ENCODE results near the gene TMEM238. TPM values are rescaled to one million over a fixed set of nuclear protein-coding genes. Genes with fewer than 3 reads are reported as not detected.
A peak's percentile ranks its signal among the peaks of the same experiment; 100 is the strongest.
"Not testable (repeated sequence)": the region's sequence is repeated elsewhere in the genome, so short reads cannot be mapped to it uniquely, and the experiment has no call there.

TMEM238 gene
- total RNA-seq, 1 donor from 2014 or later, result not detected

GRCh38 chr19:55419103-55419502 lies 35.0 kb upstream of the TMEM238 start:
- Histone ChIP-seq H3K4me3 (ENCODE audit: low read length in 3 of 3) (no peak overlapping the region), H3K9ac (ENCODE audit: low read depth in 1 of 3, low read length in 3 of 3) (no peak overlapping the region), H3K27me3 (ENCODE audit: control insufficient read depth in 3 of 3, insufficient read depth in 3 of 3, low read length in 3 of 3) (peaks cover 7 to 17% (median 16%) of the 10 kb centered on the region in 3 donors), H3K4me1 (ENCODE audit: control insufficient read depth in 3 of 3, insufficient read depth in 3 of 3, low read length in 3 of 3) (no peaks in the 10 kb centered on the region), H3K9me3 (ENCODE audit: control insufficient read depth in 3 of 3, low read length in 3 of 3) (no peaks in the 10 kb centered on the region), H3K36me3 (ENCODE audit: control insufficient read depth in 3 of 3, insufficient read depth in 3 of 3, low read length in 3 of 3) (no peaks in the 10 kb centered on the region), H3K27ac (ENCODE audit: low read depth, low read length) (no peak overlapping the region)

- H3K36me3 ChIP-seq (ENCODE audit: control insufficient read depth in 3 of 3, insufficient read depth in 3 of 3, low read length in 3 of 3), result no peaks in the 10 kb centered on the region
- no peaks in the 10 kb centered on the region for H3K9me3 ChIP-seq (ENCODE audit: control insufficient read depth in 3 of 3, low read length in 3 of 3)
- no peak overlapping the region for H3K4me3 ChIP-seq (ENCODE audit: low read length in 3 of 3)
- H3K4me1 ChIP-seq (ENCODE audit: control insufficient read depth in 3 of 3, insufficient read depth in 3 of 3, low read length in 3 of 3), result no peaks in the 10 kb centered on the region
- H3K9ac ChIP-seq (ENCODE audit: low read depth in 1 of 3, low read length in 3 of 3), result no peak overlapping the region
- no peak overlapping the region for H3K27ac ChIP-seq (ENCODE audit: low read depth, low read length)
- peaks cover 7 to 16% (median 10%) of the 10 kb centered on the region in 3 donors for H3K27me3 ChIP-seq (ENCODE audit: control insufficient read depth in 3 of 3, insufficient read depth in 3 of 3, low read length in 3 of 3)
Observed at GRCh38 chr19:55418185-55418584, 34.1 kb upstream of the TMEM238 start.

GRCh38 chr19:55410168-55410567 lies 26.1 kb upstream of the TMEM238 start:
- no peak overlapping the region for H3K4me3 ChIP-seq (ENCODE audit: low read length in 3 of 3)
- peaks cover 0 to 5% (median 0%) of the 10 kb centered on the region in 3 donors for H3K27me3 ChIP-seq (ENCODE audit: control insufficient read depth in 3 of 3, insufficient read depth in 3 of 3, low read length in 3 of 3)
- H3K27ac ChIP-seq (ENCODE audit: low read depth, low read length), result no peak overlapping the region
- H3K9me3 ChIP-seq (ENCODE audit: control insufficient read depth in 3 of 3, low read length in 3 of 3), result no peaks in the 10 kb centered on the region
- no peak overlapping the region for H3K9ac ChIP-seq (ENCODE audit: low read depth in 1 of 3, low read length in 3 of 3)
- peaks cover 11 to 15% (median 15%) of the 10 kb centered on the region in 3 donors for H3K4me1 ChIP-seq (ENCODE audit: control insufficient read depth in 3 of 3, insufficient read depth in 3 of 3, low read length in 3 of 3)
- peaks cover 0 to 4% (median 2%) of the 10 kb centered on the region in 3 donors for H3K36me3 ChIP-seq (ENCODE audit: control insufficient read depth in 3 of 3, insufficient read depth in 3 of 3, low read length in 3 of 3)

- peaks cover 11 to 15% (median 15%) of the 10 kb centered on the region in 3 donors for H3K4me1 ChIP-seq (ENCODE audit: control insufficient read depth in 3 of 3, insufficient read depth in 3 of 3, low read length in 3 of 3)
- not testable (repeated sequence) for H3K9me3 ChIP-seq (ENCODE audit: control insufficient read depth in 3 of 3, low read length in 3 of 3); H3K9ac ChIP-seq (ENCODE audit: low read depth in 1 of 3, low read length in 3 of 3); H3K27me3 ChIP-seq (ENCODE audit: control insufficient read depth in 3 of 3, insufficient read depth in 3 of 3, low read length in 3 of 3); H3K27ac ChIP-seq (ENCODE audit: low read depth, low read length); H3K36me3 ChIP-seq (ENCODE audit: control insufficient read depth in 3 of 3, insufficient read depth in 3 of 3, low read length in 3 of 3)
- peak overlapping the region in 1 of 3 donors; percentile 75 for H3K4me3 ChIP-seq (ENCODE audit: low read length in 3 of 3)
Observed at GRCh38 chr19:55409179-55409578, 25.1 kb upstream of the TMEM238 start.

GRCh38 chr19:55408533-55408872 lies 24.4 kb upstream of the TMEM238 start:
- Histone ChIP-seq H3K4me1 (ENCODE audit: control insufficient read depth in 3 of 3, insufficient read depth in 3 of 3, low read length in 3 of 3) (peaks cover 11 to 15% (median 15%) of the 10 kb centered on the region in 3 donors), H3K27me3 (ENCODE audit: control insufficient read depth in 3 of 3, insufficient read depth in 3 of 3, low read length in 3 of 3) (peaks cover 0 to 5% (median 0%) of the 10 kb centered on the region in 3 donors), H3K9ac (ENCODE audit: low read depth in 1 of 3, low read length in 3 of 3) (peak overlapping the region; percentile 64 to 70 (median 66)), H3K4me3 (ENCODE audit: low read length in 3 of 3) (peak overlapping the region; percentile 75 to 85 (median 79)), H3K27ac (ENCODE audit: low read depth, low read length) (peak overlapping the region; percentile 93), H3K9me3 (ENCODE audit: control insufficient read depth in 3 of 3, low read length in 3 of 3) (no peaks in the 10 kb centered on the region), H3K36me3 (ENCODE audit: control insufficient read depth in 3 of 3, insufficient read depth in 3 of 3, low read length in 3 of 3) (peaks cover 0 to 7% (median 5%) of the 10 kb centered on the region in 3 donors)

- peak overlapping the region; percentile 66 to 82 (median 70) for H3K9ac ChIP-seq (ENCODE audit: low read depth in 1 of 3, low read length in 3 of 3)
Observed at GRCh38 chr19:55407800-55408532, 23.9 kb upstream of the TMEM238 start.

GRCh38 chr19:55407550-55407799 lies 23.4 kb upstream of the TMEM238 start, which contains the start of gene UBE2S:
Gene UBE2S (minus strand): TSS chr19:55407788. CDS start chr19:55407589, 199 bp downstream.
- peak within 1 kb of the TSS; percentile 70 to 82 (median 75) for H3K9ac ChIP-seq (ENCODE audit: low read depth in 1 of 3, low read length in 3 of 3)
- not testable (repeated sequence) for H3K27me3 ChIP-seq (ENCODE audit: control insufficient read depth in 3 of 3, insufficient read depth in 3 of 3, low read length in 3 of 3); H3K9me3 ChIP-seq (ENCODE audit: control insufficient read depth in 3 of 3, low read length in 3 of 3)
- peaks cover 11 to 15% (median 15%) of the 10 kb centered on the region in 3 donors for H3K4me1 ChIP-seq (ENCODE audit: control insufficient read depth in 3 of 3, insufficient read depth in 3 of 3, low read length in 3 of 3)
- H3K36me3 ChIP-seq (ENCODE audit: control insufficient read depth in 3 of 3, insufficient read depth in 3 of 3, low read length in 3 of 3), result peaks cover 4 to 12% (median 5%) of the 10 kb centered on the region in 3 donors
- peak within 1 kb of the TSS; percentile 75 to 85 (median 79) for H3K4me3 ChIP-seq (ENCODE audit: low read length in 3 of 3)
- H3K27ac ChIP-seq (ENCODE audit: low read depth, low read length), result peak within 1 kb of the TSS; percentile 93

More at GRCh38 chr19:55407800-55408532, 23.9 kb upstream of the TMEM238 start:
- H3K27me3 ChIP-seq (ENCODE audit: control insufficient read depth in 3 of 3, insufficient read depth in 3 of 3, low read length in 3 of 3), result peaks cover 0 to 5% (median 0%) of the 10 kb centered on the region in 3 donors
- H3K27ac ChIP-seq (ENCODE audit: low read depth, low read length), result peak overlapping the region; percentile 93
- peak overlapping the region; percentile 75 to 85 (median 79) for H3K4me3 ChIP-seq (ENCODE audit: low read length in 3 of 3)
- no peaks in the 10 kb centered on the region for H3K9me3 ChIP-seq (ENCODE audit: control insufficient read depth in 3 of 3, low read length in 3 of 3)
- H3K36me3 ChIP-seq (ENCODE audit: control insufficient read depth in 3 of 3, insufficient read depth in 3 of 3, low read length in 3 of 3), result peaks cover under 1 to 9% (median 5%) of the 10 kb centered on the region in 3 donors
- H3K4me1 ChIP-seq (ENCODE audit: control insufficient read depth in 3 of 3, insufficient read depth in 3 of 3, low read length in 3 of 3), result peaks cover 11 to 15% (median 15%) of the 10 kb centered on the region in 3 donors

GRCh38 chr19:55406826-55407549 lies 22.9 kb upstream of the TMEM238 start:
- peak overlapping the region; percentile 70 to 82 (median 75) for H3K9ac ChIP-seq (ENCODE audit: low read depth in 1 of 3, low read length in 3 of 3)
- peak overlapping the region; percentile 60 to 79 (median 75) for H3K4me3 ChIP-seq (ENCODE audit: low read length in 3 of 3)
- H3K9me3 ChIP-seq (ENCODE audit: control insufficient read depth in 3 of 3, low read length in 3 of 3), result no peaks in the 10 kb centered on the region
- peak overlapping the region; percentile 93 for H3K27ac ChIP-seq (ENCODE audit: low read depth, low read length)
- peaks cover 5 to 17% (median 8%) of the 10 kb centered on the region in 3 donors for H3K36me3 ChIP-seq (ENCODE audit: control insufficient read depth in 3 of 3, insufficient read depth in 3 of 3, low read length in 3 of 3)
- H3K4me1 ChIP-seq (ENCODE audit: control insufficient read depth in 3 of 3, insufficient read depth in 3 of 3, low read length in 3 of 3), result peaks cover 11 to 15% (median 15%) of the 10 kb centered on the region in 3 donors
- peaks cover 0 to 5% (median 0%) of the 10 kb centered on the region in 3 donors for H3K27me3 ChIP-seq (ENCODE audit: control insufficient read depth in 3 of 3, insufficient read depth in 3 of 3, low read length in 3 of 3)

- peaks cover 5 to 17% (median 8%) of the 10 kb centered on the region in 3 donors for H3K36me3 ChIP-seq (ENCODE audit: control insufficient read depth in 3 of 3, insufficient read depth in 3 of 3, low read length in 3 of 3)
- H3K4me3 ChIP-seq (ENCODE audit: low read length in 3 of 3), result peak overlapping the region; percentile 60 to 79 (median 75)
- no peak overlapping the region for H3K27ac ChIP-seq (ENCODE audit: low read depth, low read length)
- peak overlapping the region in 1 of 3 donors; percentile 82 for H3K9ac ChIP-seq (ENCODE audit: low read depth in 1 of 3, low read length in 3 of 3)
- H3K9me3 ChIP-seq (ENCODE audit: control insufficient read depth in 3 of 3, low read length in 3 of 3), result no peaks in the 10 kb centered on the region
- H3K4me1 ChIP-seq (ENCODE audit: control insufficient read depth in 3 of 3, insufficient read depth in 3 of 3, low read length in 3 of 3), result peaks cover 11 to 15% (median 15%) of the 10 kb centered on the region in 3 donors
- peaks cover 0 to 5% (median 0%) of the 10 kb centered on the region in 3 donors for H3K27me3 ChIP-seq (ENCODE audit: control insufficient read depth in 3 of 3, insufficient read depth in 3 of 3, low read length in 3 of 3)
Observed at GRCh38 chr19:55406091-55406825, 22.2 kb upstream of the TMEM238 start.

All from skeletal muscle tissue (tissue), 4 donors.